ENCODE data around the gene TMTC3. TPM values are rescaled to one million over a fixed set of nuclear protein-coding genes. Genes with fewer than 3 reads are reported as not detected.
A peak's percentile ranks its signal among the peaks of the same experiment; 100 is the strongest.

TMTC3 gene
- total and polyA plus RNA-seq, 5 donors from 2014 or later = 1.4 to 9.2 (median 3.9) TPM

DNA sequence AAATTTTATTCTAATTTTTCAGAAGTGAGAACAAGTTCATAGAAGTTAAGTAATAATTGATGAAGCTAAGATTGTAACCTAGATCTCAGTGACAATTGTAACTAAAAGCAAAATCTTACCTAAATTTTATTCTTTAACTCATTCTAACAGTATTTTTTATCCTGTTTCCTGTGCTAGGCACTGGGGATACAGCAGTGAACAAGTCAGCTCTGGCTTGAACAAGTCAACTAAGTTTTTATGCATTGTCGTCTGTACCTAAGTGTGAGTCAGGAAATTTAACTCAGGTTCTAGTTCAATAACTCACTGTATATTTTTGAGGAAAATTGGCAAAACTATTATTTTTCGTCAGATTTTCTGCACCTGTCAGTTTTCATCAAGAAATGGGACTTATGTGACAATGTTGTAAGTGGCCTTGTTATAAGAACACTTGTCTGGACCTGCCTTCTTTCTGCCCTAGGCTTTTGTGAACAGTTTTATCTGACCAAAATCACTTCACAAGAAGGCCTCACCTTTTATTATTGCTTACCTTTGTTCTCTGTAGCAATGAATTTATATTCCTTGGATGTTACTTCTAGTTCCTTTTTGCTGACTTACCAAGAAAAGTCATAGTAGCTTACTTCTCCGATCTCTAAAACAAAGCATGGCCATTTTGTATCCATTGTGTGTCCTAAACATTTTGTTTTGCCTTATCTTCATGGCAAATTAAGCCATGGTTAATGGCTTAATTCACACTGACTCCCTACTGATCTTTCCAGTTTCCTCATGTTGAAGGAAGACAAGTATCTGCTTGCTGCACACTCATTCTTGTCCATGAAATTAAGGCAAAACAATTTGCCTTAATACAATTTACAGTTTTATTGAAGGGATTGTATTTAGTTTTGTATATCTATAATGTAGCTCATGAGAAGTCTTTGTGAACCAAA, 2.7 kb downstream of the TMTC3 start:
- no peak overlapping the region for H3K4me3 ChIP-seq (ENCODE audit: low read depth, low read length)
- no peaks in the 10 kb centered on the region for H3K9me3 Mint-ChIP-seq
- H3K4me1 ChIP-seq (ENCODE audit: control insufficient read depth, insufficient read depth, low read length, poor library complexity, severe bottlenecking) = peaks cover 31% of the 10 kb centered on the region
- ATAC-seq (ENCODE audit: low read depth in 2 of 2) = no peak
- H3K27ac Mint-ChIP-seq = peak overlapping the region in 1 of 3 donors; percentile 99
- peaks cover 10% of the 10 kb centered on the region for H3K36me3 Mint-ChIP-seq
- DNase-seq = no peak
- H3K27ac ChIP-seq (ENCODE audit: insufficient read depth, low read length, poor library complexity, severe bottlenecking) = no peak overlapping the region
- H3K4me3 Mint-ChIP-seq = peak overlapping the region in 2 of 4 donors; percentile 82 to 92
- no peaks in the 10 kb centered on the region for H3K9me3 ChIP-seq (ENCODE audit: control insufficient read depth in 2 of 2, low read length in 2 of 2)
- no peaks in the 10 kb centered on the region for H3K27me3 ChIP-seq (ENCODE audit: control insufficient read depth, insufficient read depth, low read length)
- H3K27me3 Mint-ChIP-seq = no peaks in the 10 kb centered on the region
- H3K36me3 ChIP-seq (ENCODE audit: control insufficient read depth, insufficient read depth, low read length) = no peaks in the 10 kb centered on the region
- peaks cover 29 to 63% (median 43%) of the 10 kb centered on the region in 4 donors for H3K4me1 Mint-ChIP-seq

DNA sequence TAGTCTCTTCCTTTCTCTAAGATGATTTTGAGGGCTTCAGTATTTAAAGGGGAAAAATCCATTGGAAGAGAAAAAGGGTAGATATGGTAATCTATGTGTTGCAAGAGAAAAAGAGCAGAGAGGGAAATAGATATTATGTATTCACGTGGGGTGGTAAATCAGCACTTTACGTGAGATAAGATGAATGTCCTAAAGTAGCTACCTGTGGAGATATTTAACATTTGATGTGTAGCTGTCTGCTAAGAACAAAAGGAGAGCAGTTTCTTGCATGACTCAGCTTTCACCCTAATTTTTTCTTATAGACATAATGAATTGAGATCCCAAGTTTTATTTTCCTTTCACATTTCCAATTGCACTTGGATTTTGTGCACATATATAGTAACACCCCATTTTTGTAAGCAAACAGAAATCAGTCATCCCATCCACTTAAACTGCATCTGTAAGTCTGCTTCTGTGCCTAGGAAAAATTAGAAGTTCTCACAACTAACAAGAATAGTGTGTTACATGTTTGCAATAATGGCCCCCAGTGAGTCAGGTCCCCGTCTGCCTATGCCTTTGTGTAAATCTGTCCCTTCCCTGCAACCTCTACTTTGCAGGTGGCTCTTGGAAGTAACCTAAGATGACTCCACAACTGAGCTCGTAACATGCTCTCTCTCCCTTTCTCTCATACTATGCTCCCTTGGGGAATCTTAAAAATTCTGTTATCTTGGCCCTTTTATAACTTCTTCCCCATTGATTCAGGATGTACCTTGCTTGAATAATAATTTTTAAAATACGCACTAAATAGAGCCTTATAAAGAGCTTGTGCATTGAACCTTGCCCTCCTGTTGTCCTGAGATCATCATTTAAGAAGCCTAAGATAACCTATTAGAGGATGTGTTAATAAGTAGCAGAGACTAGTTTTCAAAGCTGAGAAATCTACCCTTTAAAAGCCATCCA, 3.7 kb downstream of the TMTC3 start:
- no peak for ATAC-seq (ENCODE audit: low read depth in 2 of 2)
- Mint-ChIP-seq H3K4me1 (peaks cover 29 to 70% (median 47%) of the 10 kb centered on the region in 4 donors), H3K27ac (no peak overlapping the region), H3K9me3 (no peaks in the 10 kb centered on the region), H3K4me3 (peak overlapping the region in 2 of 4 donors; percentile 0 to 92), H3K36me3 (peaks cover 10% of the 10 kb centered on the region), H3K27me3 (no peaks in the 10 kb centered on the region)
- Histone ChIP-seq H3K27me3 (ENCODE audit: control insufficient read depth, insufficient read depth, low read length) (no peaks in the 10 kb centered on the region), H3K4me3 (ENCODE audit: low read depth, low read length) (no peak overlapping the region), H3K9me3 (ENCODE audit: control insufficient read depth in 2 of 2, low read length in 2 of 2) (no peaks in the 10 kb centered on the region), H3K4me1 (ENCODE audit: control insufficient read depth, insufficient read depth, low read length, poor library complexity, severe bottlenecking) (peaks cover 31% of the 10 kb centered on the region), H3K27ac (ENCODE audit: insufficient read depth, low read length, poor library complexity, severe bottlenecking) (no peak overlapping the region), H3K36me3 (ENCODE audit: control insufficient read depth, insufficient read depth, low read length) (peaks cover 2% of the 10 kb centered on the region)
- DNase-seq = no peak

DNA sequence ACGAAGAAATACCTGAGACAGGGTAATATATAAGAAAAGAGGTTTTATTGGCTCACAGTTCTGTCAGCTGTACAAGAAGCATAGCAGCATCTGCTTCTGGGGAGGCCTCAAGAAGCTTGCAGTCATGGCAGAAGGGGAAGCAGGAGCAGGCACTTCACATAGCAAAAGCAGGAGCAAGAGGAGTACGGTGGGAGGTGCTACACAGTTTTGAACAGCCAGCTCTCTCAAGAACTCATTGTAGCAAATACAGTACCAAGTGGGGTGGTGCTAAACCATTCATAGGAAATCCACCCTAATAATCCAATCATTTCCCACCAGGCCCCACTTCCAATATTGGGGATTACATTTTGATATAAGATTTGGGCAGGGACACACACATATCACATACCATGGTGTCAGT, 8.0 kb downstream of the TMTC3 start:
- Histone ChIP-seq H3K36me3 (ENCODE audit: control insufficient read depth, insufficient read depth, low read length) (peaks cover 2% of the 10 kb centered on the region), H3K9me3 (ENCODE audit: control insufficient read depth in 2 of 2, low read length in 2 of 2) (no peaks in the 10 kb centered on the region), H3K4me3 (ENCODE audit: low read depth, low read length) (no peak overlapping the region), H3K27me3 (ENCODE audit: control insufficient read depth, insufficient read depth, low read length) (no peaks in the 10 kb centered on the region), H3K27ac (ENCODE audit: insufficient read depth, low read length, poor library complexity, severe bottlenecking) (no peak overlapping the region), H3K4me1 (ENCODE audit: control insufficient read depth, insufficient read depth, low read length, poor library complexity, severe bottlenecking) (peaks cover 3% of the 10 kb centered on the region)
- no peak overlapping the region for H3K27ac Mint-ChIP-seq
- no peaks in the 10 kb centered on the region for H3K9me3 Mint-ChIP-seq
- DNase-seq = no peak
- no peak for ATAC-seq (ENCODE audit: low read depth in 2 of 2)
- H3K4me3 Mint-ChIP-seq = peak overlapping the region in 1 of 4 donors; percentile 22
- peaks cover 10% of the 10 kb centered on the region for H3K36me3 Mint-ChIP-seq
- H3K4me1 Mint-ChIP-seq = peaks cover 31 to 44% (median 33%) of the 10 kb centered on the region in 4 donors
- H3K27me3 Mint-ChIP-seq = no peaks in the 10 kb centered on the region

DNA sequence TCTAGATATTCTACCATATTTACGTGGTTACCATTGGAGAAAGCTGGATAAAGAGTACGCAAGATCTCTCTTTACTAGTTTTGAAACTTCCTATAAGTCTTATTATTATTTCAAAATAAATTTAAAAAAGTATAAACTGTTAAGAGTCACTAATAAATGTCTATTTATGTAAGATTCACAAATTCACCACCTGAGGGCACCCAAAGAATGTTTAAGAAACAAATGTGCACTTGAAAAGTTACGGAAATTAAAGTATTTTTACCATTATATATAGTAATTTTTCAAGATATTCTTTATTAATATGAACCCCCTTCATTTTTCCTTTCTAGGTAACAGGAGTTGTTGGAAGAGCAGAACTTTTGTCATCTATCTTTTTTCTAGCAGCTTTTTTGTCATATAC, 11.9 kb downstream of the TMTC3 start:
- Mint-ChIP-seq H3K9me3 (no peaks in the 10 kb centered on the region), H3K27me3 (no peaks in the 10 kb centered on the region), H3K4me3 (no peak overlapping the region), H3K27ac (no peak overlapping the region), H3K36me3 (peaks cover 22% of the 10 kb centered on the region), H3K4me1 (peaks cover 18 to 32% (median 26%) of the 10 kb centered on the region in 4 donors)
- H3K9me3 ChIP-seq (ENCODE audit: control insufficient read depth in 2 of 2, low read length in 2 of 2) = no peaks in the 10 kb centered on the region
- ATAC-seq (ENCODE audit: low read depth in 2 of 2) (no peak), DNase-seq (peak in 1 of 3 donors; percentile 15)
- no peak overlapping the region for H3K4me3 ChIP-seq (ENCODE audit: low read depth, low read length)
- H3K4me1 ChIP-seq (ENCODE audit: control insufficient read depth, insufficient read depth, low read length, poor library complexity, severe bottlenecking) = no peaks in the 10 kb centered on the region
- no peak overlapping the region for H3K27ac ChIP-seq (ENCODE audit: insufficient read depth, low read length, poor library complexity, severe bottlenecking)
- H3K27me3 ChIP-seq (ENCODE audit: control insufficient read depth, insufficient read depth, low read length) = no peaks in the 10 kb centered on the region
- H3K36me3 ChIP-seq (ENCODE audit: control insufficient read depth, insufficient read depth, low read length) = peaks cover 4% of the 10 kb centered on the region

DNA sequence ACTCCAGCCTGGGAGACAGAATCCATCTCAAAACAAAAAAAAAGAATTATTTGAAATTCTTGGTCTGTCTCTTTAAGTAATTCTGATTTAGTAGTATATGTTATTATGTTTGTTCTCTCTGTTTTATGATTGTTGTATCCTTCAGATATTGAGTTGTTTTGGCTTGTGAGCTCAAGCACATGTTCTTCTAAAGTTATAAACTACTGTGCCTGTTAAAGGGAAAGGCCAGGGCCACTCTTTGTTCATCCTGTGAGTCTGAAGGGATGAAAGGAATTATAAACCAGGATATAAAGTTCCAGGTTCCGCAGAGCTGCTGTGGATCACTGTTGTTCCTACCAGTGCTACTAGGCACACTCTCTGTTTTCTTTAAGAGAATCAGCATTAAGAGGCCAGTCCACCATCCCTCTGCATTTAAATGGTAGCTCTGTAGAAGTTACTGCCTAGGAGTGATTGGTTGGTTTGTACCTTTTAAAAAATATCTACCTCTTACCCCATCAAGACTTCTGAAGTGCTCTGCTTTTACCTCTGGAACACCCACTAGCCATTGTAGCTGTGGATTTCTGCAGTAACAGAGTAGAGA, 14.1 kb downstream of the TMTC3 start:
- H3K4me1 Mint-ChIP-seq = peaks cover 13 to 20% (median 18%) of the 10 kb centered on the region in 4 donors
- Histone ChIP-seq H3K4me3 (ENCODE audit: low read depth, low read length) (no peak overlapping the region), H3K27ac (ENCODE audit: insufficient read depth, low read length, poor library complexity, severe bottlenecking) (no peak overlapping the region), H3K9me3 (ENCODE audit: control insufficient read depth in 2 of 2, low read length in 2 of 2) (no peaks in the 10 kb centered on the region), H3K27me3 (ENCODE audit: control insufficient read depth, insufficient read depth, low read length) (no peaks in the 10 kb centered on the region), H3K4me1 (ENCODE audit: control insufficient read depth, insufficient read depth, low read length, poor library complexity, severe bottlenecking) (no peaks in the 10 kb centered on the region), H3K36me3 (ENCODE audit: control insufficient read depth, insufficient read depth, low read length) (peaks cover 5% of the 10 kb centered on the region)
- no peaks in the 10 kb centered on the region for H3K9me3 Mint-ChIP-seq
- ATAC-seq (ENCODE audit: low read depth in 2 of 2) (no peak), DNase-seq (no peak)
- H3K36me3 Mint-ChIP-seq = peaks cover 16% of the 10 kb centered on the region
- no peak overlapping the region for H3K4me3 Mint-ChIP-seq
- H3K27me3 Mint-ChIP-seq = no peaks in the 10 kb centered on the region
- H3K27ac Mint-ChIP-seq = no peak overlapping the region

DNA sequence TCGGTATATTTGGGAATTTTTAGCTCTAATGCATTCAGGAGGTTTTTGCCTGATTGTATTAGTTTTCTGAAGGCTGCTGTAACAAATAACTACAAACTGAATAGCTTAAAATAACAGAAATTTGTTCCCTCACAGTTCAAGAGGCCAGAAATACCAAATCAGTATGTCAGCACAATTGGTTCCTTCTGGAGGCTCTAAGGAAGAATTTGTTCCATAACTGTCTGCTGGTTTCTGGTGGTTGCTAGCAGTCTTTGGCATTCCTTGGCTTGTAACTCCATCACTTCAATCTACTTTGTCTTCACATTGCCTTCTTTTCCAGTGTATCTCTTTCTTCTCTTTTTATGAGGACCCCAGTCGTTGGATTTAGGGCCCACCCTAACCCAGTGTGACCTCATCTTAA, 21.3 kb downstream of the TMTC3 start:
- H3K4me3 Mint-ChIP-seq = no peak overlapping the region
- H3K36me3 Mint-ChIP-seq = peaks cover 42% of the 10 kb centered on the region
- Histone ChIP-seq H3K27me3 (ENCODE audit: control insufficient read depth, insufficient read depth, low read length) (no peaks in the 10 kb centered on the region), H3K9me3 (ENCODE audit: control insufficient read depth in 2 of 2, low read length in 2 of 2) (no peaks in the 10 kb centered on the region), H3K27ac (ENCODE audit: insufficient read depth, low read length, poor library complexity, severe bottlenecking) (no peak overlapping the region), H3K36me3 (ENCODE audit: control insufficient read depth, insufficient read depth, low read length) (peaks cover 41% of the 10 kb centered on the region), H3K4me3 (ENCODE audit: low read depth, low read length) (no peak overlapping the region), H3K4me1 (ENCODE audit: control insufficient read depth, insufficient read depth, low read length, poor library complexity, severe bottlenecking) (no peaks in the 10 kb centered on the region)
- no peaks in the 10 kb centered on the region for H3K9me3 Mint-ChIP-seq
- peaks cover 0 to 4% (median 0%) of the 10 kb centered on the region in 4 donors for H3K4me1 Mint-ChIP-seq
- no peak for ATAC-seq (ENCODE audit: low read depth in 2 of 2)
- no peak overlapping the region for H3K27ac Mint-ChIP-seq
- DNase-seq = no peak
- H3K27me3 Mint-ChIP-seq = no peaks in the 10 kb centered on the region

DNA sequence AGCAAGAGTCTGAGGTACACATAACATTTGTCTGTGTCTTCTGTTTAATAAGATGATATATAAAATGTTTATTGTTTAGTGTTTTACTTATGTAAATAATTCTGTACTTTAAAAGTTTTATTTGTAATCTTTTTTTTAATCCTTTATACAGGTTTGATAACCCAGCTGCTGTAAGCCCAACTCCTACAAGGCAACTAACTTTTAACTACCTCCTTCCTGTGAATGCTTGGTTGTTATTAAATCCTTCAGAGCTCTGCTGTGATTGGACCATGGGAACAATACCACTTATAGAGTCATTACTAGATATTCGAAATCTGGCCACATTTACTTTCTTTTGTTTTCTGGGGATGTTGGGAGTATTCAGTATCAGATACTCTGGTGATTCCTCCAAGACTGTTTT, 24.1 kb downstream of the TMTC3 start:
- H3K27ac Mint-ChIP-seq = no peak overlapping the region
- Histone ChIP-seq H3K9me3 (ENCODE audit: control insufficient read depth in 2 of 2, low read length in 2 of 2) (no peaks in the 10 kb centered on the region), H3K27me3 (ENCODE audit: control insufficient read depth, insufficient read depth, low read length) (no peaks in the 10 kb centered on the region), H3K36me3 (ENCODE audit: control insufficient read depth, insufficient read depth, low read length) (peaks cover 47% of the 10 kb centered on the region), H3K4me3 (ENCODE audit: low read depth, low read length) (no peak overlapping the region), H3K4me1 (ENCODE audit: control insufficient read depth, insufficient read depth, low read length, poor library complexity, severe bottlenecking) (no peaks in the 10 kb centered on the region), H3K27ac (ENCODE audit: insufficient read depth, low read length, poor library complexity, severe bottlenecking) (no peak overlapping the region)
- no peaks in the 10 kb centered on the region for H3K27me3 Mint-ChIP-seq
- H3K36me3 Mint-ChIP-seq = peaks cover 57% of the 10 kb centered on the region
- ATAC-seq (ENCODE audit: low read depth in 2 of 2) (no peak), DNase-seq (no peak)
- H3K9me3 Mint-ChIP-seq = no peaks in the 10 kb centered on the region
- H3K4me3 Mint-ChIP-seq = no peak overlapping the region
- peaks cover 0 to 6% (median 0%) of the 10 kb centered on the region in 4 donors for H3K4me1 Mint-ChIP-seq

All from CD4-positive, CD25-positive, alpha-beta regulatory T cell (primary cell).